DMS 273 (cell line): ENCODE results near the gene NLRP7.
A peak's percentile ranks its signal among the peaks of the same experiment; 100 is the strongest.
"Not testable (repeated sequence)": the region's sequence is repeated elsewhere in the genome, so short reads cannot be mapped to it uniquely, and the experiment has no call there.

ENCODE experiments used
- DNase-seq: peaks from one replicate; lab custom pipeline; 2025; ENCODE audit not compliant: unreplicated experiment; lab: John Stamatoyannopoulos, UW

Gene NLRP7

GRCh38 chr19:54919646-54920563, 27.4 kb downstream of the NLRP7 start:
- DNase-seq: not testable (repeated sequence)

GRCh38 chr19:54918499-54918898, 28.8 kb downstream of the NLRP7 start:
- DNase-seq: no peak

GRCh38 chr19:54916822-54917221, 30.5 kb downstream of the NLRP7 start:
- no peak for DNase-seq

- not testable (repeated sequence) for DNase-seq
Observed at GRCh38 chr19:54907899-54908298, 39.4 kb downstream of the NLRP7 start.

GRCh38 chr19:54906819-54907218, 40.5 kb downstream of the NLRP7 start:
- no peak for DNase-seq

GRCh38 chr19:54905803-54906511, 41.4 kb downstream of the NLRP7 start, which contains the start of gene NCR1:
Gene NCR1, plus strand, starts transcription at chr19:54906148. Its CDS starts 40 bp downstream, at chr19:54906188.
- DNase-seq: no peak

- no peak for DNase-seq
Observed at GRCh38 chr19:54905421-54905802, 41.9 kb downstream of the NLRP7 start.

GRCh38 chr19:54904261-54904660, 43.1 kb downstream of the NLRP7 start:
- DNase-seq: not testable (repeated sequence)

- no peak for DNase-seq
Observed at GRCh38 chr19:54903303-54903702, 44.0 kb downstream of the NLRP7 start.

GRCh38 chr19:54902061-54902460, 45.3 kb downstream of the NLRP7 start:
- no peak for DNase-seq

- not testable (repeated sequence) for DNase-seq
Observed at GRCh38 chr19:54901153-54901552, 46.2 kb downstream of the NLRP7 start.

GRCh38 chr19:54899646-54900045, 47.7 kb downstream of the NLRP7 start:
- DNase-seq: not testable (repeated sequence)

GRCh38 chr19:54898685-54899084, 48.6 kb downstream of the NLRP7 start:
- DNase-seq: not testable (repeated sequence)

GRCh38 chr19:54896036-54896435, 51.3 kb downstream of the NLRP7 start:
- no peak for DNase-seq

GRCh38 chr19:54894106-54894505, 53.2 kb downstream of the NLRP7 start:
- not testable (repeated sequence) for DNase-seq

- DNase-seq: no peak
Observed at GRCh38 chr19:54893406-54893805, 53.9 kb downstream of the NLRP7 start.

GRCh38 chr19:54889566-54889965, 57.8 kb downstream of the NLRP7 start:
- DNase-seq: no peak

- no peak for DNase-seq
Observed at GRCh38 chr19:54888239-54888638, 59.1 kb downstream of the NLRP7 start.

GRCh38 chr19:54883228-54883627, 64.1 kb downstream of the NLRP7 start:
- DNase-seq: no peak

GRCh38 chr19:54882758-54883157, 64.6 kb downstream of the NLRP7 start:
- DNase-seq: peak; percentile 10

- no peak for DNase-seq
Observed at GRCh38 chr19:54881884-54882283, 65.4 kb downstream of the NLRP7 start.

GRCh38 chr19:54877471-54877870, 69.9 kb downstream of the NLRP7 start:
- DNase-seq: no peak
